NCI-H748 (cell line): ENCODE data around the gene SPECC1L.
"Not testable (repeated sequence)": the region's sequence is repeated elsewhere in the genome, so short reads cannot be mapped to it uniquely, and the experiment has no call there.

Experiments used
- DNase-seq: peaks from one replicate; lab custom pipeline; 2025; ENCODE audit not compliant: unreplicated experiment; lab: John Stamatoyannopoulos, UW

Gene SPECC1L

GRCh38 chr22:24245584-24246561 is 24.8 kb upstream of the SPECC1L start:
- not testable (repeated sequence) for DNase-seq

- DNase-seq: no peak
Measured at GRCh38 chr22:24247011-24247507, 23.6 kb upstream of the SPECC1L start.

GRCh38 chr22:24247564-24248344 is 22.9 kb upstream of the SPECC1L start:
- peak; percentile 42 for DNase-seq

- DNase-seq: not testable (repeated sequence)
Measured at GRCh38 chr22:24248611-24249010, 22.0 kb upstream of the SPECC1L start.

- not testable (repeated sequence) for DNase-seq
Measured at GRCh38 chr22:24249413-24249812, 21.2 kb upstream of the SPECC1L start.

GRCh38 chr22:24251286-24251685 is 19.3 kb upstream of the SPECC1L start:
- not testable (repeated sequence) for DNase-seq

- not testable (repeated sequence) for DNase-seq
Measured at GRCh38 chr22:24253126-24253525, 17.5 kb upstream of the SPECC1L start.

GRCh38 chr22:24256136-24256535 is 14.5 kb upstream of the SPECC1L start:
- not testable (repeated sequence) for DNase-seq

GRCh38 chr22:24256736-24257135 is 13.9 kb upstream of the SPECC1L start:
- DNase-seq: not testable (repeated sequence)

- peak; percentile 56 for DNase-seq
Measured at GRCh38 chr22:24259459-24259858, 11.2 kb upstream of the SPECC1L start.

- DNase-seq: not testable (repeated sequence)
Measured at GRCh38 chr22:24262185-24262749, 8.4 kb upstream of the SPECC1L start.

GRCh38 chr22:24263479-24263878 is 7.2 kb upstream of the SPECC1L start:
- DNase-seq: not testable (repeated sequence)

- DNase-seq: not testable (repeated sequence)
Measured at GRCh38 chr22:24264329-24264896, 6.2 kb upstream of the SPECC1L start.

- no peak for DNase-seq
Measured at GRCh38 chr22:24265734-24266133, 4.9 kb upstream of the SPECC1L start.

- DNase-seq: not testable (repeated sequence)
Measured at GRCh38 chr22:24266495-24266894, 4.1 kb upstream of the SPECC1L start.

- no peak for DNase-seq
Measured at GRCh38 chr22:24271386-24271854, 789 bp downstream of the SPECC1L start.

GRCh38 chr22:24273031-24273430 is 2.4 kb downstream of the SPECC1L start:
- DNase-seq: not testable (repeated sequence)

GRCh38 chr22:24273906-24274305 is 3.3 kb downstream of the SPECC1L start:
- DNase-seq: not testable (repeated sequence)

- peak; percentile 16 for DNase-seq
Measured at GRCh38 chr22:24274696-24275405, 4.2 kb downstream of the SPECC1L start.

- DNase-seq: not testable (repeated sequence)
Measured at GRCh38 chr22:24280363-24280762, 9.7 kb downstream of the SPECC1L start.
